HG03280 (cell line): ENCODE results near the gene TSHZ3.

ENCODE experiments used
- ATAC-seq: cut with Tn5 transposase; IDR thresholded peaks from one replicate; pipeline ENCODE4 v1.9.1; 2021; ENCODE audit warnings: mild to moderate bottlenecking, moderate library complexity; ENCODE audit not compliant: unreplicated experiment

Gene TSHZ3, protein sequence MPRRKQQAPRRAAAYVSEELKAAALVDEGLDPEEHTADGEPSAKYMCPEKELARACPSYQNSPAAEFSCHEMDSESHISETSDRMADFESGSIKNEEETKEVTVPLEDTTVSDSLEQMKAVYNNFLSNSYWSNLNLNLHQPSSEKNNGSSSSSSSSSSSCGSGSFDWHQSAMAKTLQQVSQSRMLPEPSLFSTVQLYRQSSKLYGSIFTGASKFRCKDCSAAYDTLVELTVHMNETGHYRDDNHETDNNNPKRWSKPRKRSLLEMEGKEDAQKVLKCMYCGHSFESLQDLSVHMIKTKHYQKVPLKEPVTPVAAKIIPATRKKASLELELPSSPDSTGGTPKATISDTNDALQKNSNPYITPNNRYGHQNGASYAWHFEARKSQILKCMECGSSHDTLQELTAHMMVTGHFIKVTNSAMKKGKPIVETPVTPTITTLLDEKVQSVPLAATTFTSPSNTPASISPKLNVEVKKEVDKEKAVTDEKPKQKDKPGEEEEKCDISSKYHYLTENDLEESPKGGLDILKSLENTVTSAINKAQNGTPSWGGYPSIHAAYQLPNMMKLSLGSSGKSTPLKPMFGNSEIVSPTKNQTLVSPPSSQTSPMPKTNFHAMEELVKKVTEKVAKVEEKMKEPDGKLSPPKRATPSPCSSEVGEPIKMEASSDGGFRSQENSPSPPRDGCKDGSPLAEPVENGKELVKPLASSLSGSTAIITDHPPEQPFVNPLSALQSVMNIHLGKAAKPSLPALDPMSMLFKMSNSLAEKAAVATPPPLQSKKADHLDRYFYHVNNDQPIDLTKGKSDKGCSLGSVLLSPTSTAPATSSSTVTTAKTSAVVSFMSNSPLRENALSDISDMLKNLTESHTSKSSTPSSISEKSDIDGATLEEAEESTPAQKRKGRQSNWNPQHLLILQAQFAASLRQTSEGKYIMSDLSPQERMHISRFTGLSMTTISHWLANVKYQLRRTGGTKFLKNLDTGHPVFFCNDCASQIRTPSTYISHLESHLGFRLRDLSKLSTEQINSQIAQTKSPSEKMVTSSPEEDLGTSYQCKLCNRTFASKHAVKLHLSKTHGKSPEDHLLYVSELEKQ

DNA sequence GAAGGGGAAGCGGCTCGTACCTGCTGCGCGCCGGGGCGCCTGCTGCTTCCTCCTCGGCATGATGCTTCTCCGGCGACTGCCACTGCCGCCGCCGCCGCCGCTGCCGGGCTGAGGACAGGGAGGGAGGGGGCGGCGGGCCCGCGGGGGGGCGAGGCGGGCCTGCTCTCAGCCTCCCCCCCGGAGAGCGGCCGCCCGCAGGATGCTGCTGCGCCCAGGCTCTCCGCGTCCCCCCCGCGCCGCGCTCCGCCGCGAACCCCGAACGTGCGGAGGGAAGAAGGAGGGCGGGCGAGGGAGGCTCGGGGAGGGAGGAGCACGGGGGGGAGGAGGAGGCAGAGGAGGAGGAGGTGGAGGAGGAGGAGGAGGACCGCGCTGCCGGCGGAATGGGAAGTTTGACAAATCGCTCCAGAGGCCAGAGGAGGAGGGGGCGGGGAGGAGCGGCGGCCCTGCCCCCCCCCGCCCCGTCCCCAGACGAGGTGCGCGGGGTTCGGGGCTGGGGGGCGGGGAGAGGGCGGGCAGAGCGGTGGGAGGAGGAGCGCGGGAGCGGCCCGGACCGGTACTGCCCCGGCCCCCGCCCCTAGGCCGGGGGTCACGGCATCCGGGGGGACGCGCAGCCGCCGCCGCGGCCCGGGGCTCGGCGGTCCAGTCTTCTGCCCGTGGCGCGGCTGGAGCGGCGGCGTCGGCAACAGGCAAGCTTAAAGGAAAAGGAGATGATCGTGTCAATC, at the start of gene TSHZ3:
Gene TSHZ3 (minus strand): TSS at position 277 of the 722 bp plus-strand sequence. CDS start 217 bp downstream, at position 60.
- no peak for ATAC-seq

DNA sequence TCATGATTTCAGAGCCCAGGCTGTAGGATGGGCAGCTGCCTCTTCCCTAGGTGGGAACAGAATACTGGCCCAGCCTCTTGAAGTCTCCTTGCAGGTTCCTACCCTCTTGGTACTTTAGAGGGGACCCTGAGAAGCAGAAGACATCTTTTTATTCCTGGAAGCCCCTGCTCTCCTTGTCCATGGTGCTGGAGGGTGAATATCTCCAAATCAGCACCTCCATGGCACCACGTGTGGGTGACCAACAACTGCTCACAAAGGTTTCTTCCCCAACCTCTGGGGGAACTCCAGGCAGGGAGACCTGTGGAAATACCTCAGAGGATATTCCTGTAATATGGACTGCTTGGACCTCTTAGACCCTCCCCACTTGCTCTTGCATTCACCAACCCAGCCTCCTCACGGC, 48.1 kb upstream of the TSHZ3 start:
- ATAC-seq = no peak

DNA sequence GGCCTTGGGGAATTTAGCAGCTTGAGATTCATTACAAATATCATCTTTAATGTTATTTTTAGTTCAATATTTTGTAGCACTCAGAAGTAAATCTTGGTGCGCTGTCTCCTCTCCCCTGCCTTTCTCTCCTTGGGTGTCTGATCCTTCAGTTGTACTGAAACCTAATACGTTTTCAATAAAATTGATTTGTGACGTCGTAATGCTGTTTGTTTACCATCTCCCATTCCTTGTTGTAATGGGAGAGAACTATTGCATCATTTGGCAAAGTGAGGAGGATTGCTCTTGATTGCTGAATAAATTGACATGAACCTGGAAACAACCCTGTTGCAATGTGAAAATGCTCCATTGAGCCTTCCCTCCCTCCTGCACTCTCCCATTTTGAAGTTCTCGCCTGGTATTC, 43.2 kb upstream of the TSHZ3 start:
- no peak for ATAC-seq

DNA sequence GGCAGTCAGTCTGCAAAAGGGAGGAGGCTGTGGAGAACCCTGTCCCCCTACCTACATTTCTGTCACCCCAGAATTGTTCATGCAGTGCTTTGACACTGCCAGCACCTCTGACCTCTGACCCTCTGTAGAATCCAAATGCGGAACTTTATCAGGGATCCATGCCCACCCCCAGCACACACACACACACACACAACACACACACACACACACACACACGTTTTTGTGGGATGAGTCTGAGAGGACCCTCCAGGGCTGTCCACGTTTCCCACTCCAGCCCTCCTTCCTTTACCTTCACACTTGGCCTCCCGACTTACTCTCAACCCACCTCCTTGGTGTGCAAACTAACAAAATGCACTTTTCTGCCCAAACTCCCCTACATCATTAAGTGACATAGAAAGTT, 42.3 kb upstream of the TSHZ3 start:
- ATAC-seq = no peak

DNA sequence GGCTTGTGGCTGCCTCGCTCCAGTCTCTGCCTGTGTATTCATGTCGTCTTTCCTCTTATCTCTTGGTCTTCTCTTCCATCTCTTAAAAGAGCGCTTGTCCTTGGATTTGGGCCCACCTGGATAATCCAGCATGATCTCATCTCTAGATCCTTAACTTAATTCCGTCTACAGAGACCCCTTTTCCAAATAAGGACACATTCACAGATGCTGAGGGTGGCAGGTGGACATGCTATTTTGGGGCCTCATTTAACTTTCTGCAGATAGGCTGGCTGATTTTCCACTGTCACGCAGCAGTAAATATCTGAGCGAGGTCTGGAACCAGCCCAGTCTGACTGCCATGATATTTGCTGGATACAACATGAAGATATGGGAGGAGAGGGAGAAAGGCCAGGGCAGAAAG, 41.5 kb upstream of the TSHZ3 start:
- ATAC-seq = no peak

DNA sequence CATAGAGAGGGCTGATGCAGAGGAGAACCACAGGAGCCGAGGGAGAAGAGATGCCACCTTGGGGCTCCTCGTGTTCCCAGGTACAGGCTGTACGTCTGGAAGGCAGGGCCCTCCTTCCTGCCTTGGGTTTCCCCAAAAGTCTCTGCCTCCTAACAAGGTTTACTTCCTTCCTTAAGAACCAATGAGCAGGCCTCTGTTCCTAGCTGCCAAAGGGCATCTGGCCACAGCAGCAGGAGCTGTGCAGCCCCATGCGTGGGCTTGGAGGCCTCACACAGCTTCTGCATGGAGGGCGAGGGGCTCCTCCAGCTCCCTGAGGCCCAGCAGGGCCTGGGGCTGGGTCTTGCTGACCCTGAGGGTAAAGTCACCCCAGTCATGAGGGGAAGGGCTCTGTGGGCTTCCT, 40.6 kb upstream of the TSHZ3 start:
- no peak for ATAC-seq

DNA sequence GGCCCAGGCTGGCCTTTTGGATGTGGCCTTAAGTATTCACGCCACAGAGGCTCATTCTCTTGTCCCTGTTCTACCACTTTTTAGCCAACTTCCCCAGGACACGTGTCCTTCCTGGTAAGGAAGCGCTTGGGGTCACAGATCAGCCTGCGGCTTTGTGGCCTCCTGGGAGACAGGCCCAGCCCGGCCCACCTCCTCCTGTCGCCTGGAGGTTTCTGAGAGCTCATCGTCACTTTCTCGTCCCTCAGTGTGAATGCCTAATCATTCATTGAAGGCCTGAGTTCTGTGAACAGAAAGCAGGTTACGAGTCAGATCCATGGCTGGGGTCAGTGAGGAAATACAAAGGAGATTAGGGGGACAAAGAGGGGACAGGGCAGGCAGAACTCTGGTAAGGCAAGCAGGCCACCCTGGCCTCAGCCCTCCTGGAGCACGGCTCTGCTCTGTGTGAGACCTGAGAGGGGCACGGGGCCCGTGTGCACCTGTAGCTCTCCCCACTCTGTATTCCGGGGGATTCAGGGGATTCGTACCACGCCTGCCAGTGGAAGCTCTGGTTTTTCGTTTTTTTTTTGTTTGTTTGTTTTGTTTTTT, 38.6 kb upstream of the TSHZ3 start:
- no peak for ATAC-seq

DNA sequence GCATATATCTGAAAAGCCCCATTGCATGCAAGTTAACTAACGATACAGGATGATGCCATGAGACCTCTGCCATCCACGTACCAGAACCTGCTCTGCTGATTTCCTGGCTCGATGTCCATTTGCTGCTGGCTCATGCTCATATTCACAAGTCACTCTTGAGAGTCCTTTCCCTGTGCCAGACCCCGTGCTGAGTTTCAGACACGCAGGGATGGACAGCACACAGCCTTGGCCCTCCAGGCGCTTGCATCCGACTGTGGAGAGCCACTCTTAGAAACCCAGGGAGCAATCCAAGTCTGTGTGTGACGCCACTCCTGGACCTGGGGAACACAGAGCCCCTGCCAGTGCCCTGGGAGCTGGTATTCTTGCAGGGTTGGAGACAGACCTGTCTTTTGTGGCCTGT, 37.6 kb upstream of the TSHZ3 start:
- ATAC-seq = no peak

DNA sequence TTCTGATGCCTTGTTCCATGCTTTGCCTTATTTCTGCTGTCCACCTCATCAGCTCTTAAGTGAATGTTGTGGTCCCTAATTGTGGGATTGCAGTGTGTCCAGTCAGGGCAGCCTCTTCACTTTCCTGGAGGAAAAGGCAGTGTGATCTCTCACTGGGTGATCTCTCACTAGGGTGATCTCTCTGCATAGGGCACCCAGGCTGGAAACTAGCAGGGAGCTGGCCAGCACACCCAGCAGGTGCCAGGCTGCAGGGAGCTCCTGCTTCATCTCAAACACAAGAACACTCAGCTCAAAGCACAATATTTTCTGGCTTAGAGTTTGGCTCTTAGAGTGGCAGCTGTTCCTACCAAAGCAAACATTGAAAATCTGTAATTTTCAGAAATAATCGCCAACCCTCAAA, 36.5 kb upstream of the TSHZ3 start:
- no peak for ATAC-seq

DNA sequence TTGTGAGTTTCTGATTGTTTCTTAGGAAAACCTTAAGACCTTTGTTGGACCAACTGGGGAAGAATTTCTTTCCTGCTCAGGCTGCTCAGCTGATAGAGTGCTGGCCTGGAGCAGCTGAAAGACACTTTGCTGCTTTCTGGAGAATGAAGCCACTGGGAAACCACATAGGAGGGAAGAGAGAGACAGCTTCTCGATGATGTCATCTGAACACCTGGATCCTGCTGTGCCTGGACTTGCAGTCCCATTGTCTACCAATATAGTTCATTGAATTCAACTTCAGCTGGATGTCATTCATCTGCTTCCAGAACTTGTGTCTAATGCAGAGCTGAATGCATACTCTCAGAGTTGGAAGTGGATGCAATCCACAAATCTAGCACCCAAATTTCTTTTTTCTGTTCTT, 34.3 kb upstream of the TSHZ3 start:
- ATAC-seq = no peak

DNA sequence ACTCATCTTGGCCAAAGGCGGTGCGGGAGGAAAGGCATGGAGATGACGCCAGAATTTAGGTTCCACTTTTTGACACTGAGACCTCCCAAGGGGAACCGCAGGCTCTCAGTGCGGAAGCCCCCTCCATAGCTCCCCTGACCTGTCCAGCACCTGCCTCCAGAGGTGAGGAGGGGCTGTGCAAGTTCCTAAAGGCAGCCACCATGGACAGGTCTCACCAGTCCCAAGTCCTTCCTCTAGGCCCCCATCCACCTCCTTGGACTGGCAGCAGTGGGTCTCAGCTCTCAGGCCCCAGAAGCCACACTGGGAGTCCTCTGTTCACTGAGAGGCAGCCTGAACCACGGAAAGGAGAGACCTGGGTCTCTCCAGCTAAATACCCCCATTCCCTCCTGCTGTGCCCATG, 31.6 kb upstream of the TSHZ3 start:
- no peak for ATAC-seq

DNA sequence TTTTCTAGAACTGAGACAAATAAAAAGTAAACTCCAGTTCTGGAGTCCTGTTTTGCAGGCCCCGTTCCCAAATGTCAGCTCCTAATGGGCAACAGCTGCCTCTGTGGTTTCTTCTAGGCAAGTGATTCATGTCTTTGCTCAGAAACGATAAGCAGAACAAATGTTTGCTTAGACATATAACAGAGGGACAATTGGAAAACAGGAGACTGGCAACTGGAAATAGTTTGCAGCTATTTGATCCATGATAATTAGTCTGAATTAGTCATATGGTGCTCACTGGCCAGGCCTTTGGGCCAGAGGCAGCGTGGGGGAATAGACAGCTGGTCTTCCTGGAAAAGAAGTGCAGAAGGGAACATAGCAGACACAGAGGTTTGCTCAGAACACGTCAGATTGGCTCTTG, 29.2 kb upstream of the TSHZ3 start:
- no peak for ATAC-seq

DNA sequence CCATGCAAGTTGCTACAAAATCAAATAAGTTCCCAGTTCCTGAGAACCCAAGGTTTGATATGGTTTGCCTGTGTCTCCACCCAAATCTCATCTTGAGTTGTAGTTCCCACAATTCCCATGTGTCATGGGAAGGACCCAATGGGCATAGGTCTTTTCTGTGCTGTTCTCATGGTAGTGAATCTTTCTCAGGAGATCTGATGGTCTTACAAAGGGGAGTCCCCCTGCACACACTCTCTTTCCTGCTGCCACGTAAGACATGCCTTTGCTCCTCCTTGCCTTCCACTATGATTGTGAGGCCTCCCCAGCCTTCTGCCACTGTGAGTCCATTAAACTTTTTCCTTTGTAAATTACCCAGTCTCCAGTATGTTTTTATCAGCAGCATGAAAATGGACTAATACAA, 28.5 kb upstream of the TSHZ3 start:
- ATAC-seq = no peak

DNA sequence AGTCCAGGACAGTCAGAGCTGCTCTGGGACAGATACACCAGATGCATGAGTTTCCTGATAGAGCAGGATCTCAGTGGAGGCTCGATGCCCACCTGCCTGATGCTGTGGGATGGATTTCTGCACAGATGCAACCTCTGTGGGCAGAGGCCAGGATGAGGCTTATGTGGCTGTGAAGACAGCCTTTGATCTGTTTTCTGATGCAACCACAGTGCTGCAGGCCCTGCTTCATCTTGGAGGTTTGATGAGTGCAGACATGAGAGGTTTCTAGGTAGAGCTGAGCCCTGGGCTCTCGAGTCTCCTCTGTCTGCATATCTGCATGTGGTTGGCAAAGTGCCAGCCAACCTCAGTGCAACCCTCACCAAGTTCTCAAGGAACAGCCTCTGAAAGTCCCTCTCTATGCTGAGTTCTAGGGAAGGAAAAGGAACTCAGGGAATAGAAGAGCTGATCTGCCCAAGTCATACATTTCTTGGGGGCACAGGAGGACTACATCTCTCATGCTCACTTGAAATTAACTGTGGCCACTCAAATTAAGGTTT, 23.1 kb upstream of the TSHZ3 start:
- ATAC-seq = no peak

DNA sequence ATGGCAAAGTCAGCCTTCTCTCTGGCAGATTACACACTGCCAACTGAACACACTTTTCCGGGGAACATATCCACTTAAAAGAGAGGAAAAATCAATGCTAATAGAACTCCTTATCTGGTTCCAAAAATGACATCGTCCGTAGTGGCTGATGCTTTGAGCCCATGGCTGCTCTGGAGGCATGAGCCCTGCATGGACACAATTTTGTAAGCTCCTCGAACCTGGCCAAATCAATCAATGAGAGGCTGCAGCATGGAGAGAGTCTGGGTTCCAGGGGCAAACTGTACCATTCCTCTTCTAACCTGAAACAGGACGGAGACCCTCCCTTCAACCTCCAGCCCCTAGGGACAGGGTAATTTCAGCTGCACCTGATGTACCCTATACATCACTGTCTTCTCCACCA, 21.0 kb upstream of the TSHZ3 start:
- no peak for ATAC-seq

DNA sequence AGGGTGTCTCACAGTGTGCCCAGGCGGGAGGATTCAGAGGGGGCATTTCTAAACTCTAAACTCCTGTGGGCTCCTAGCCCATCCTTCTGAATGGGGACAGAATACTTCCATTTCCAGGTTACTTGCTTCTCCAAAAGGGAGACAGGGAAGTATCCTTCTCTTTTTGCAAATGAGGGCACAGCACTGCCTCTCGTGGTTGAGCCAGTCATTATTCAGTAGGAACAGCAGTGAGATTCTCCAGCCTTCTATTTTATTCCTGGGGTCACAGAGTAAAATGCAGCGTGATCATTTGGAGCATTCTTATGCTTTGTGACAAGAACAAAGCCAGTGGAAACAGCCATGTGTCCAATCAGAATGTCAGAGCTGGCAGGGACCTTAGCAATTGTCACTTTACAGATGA, 15.7 kb upstream of the TSHZ3 start:
- no peak for ATAC-seq

DNA sequence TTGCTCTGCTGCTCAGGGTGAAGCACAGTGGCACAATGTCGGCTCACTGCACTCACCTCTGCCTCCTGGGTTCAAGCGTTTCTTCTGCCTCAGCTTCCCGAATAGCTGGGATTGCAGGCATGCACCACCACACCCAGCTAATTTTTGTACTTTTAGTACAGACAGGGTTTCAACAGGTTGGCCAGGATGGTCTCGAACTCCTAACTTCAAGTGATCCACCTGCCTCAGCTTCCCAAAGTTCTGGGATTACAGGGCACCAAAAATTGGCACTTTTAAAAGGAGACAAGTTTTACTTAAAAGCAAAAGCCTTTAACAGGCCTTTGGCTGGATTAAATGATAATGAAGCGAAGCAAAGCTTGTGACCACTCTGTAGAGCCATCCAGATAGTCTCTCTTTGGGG, 12.5 kb upstream of the TSHZ3 start:
- ATAC-seq = no peak

DNA sequence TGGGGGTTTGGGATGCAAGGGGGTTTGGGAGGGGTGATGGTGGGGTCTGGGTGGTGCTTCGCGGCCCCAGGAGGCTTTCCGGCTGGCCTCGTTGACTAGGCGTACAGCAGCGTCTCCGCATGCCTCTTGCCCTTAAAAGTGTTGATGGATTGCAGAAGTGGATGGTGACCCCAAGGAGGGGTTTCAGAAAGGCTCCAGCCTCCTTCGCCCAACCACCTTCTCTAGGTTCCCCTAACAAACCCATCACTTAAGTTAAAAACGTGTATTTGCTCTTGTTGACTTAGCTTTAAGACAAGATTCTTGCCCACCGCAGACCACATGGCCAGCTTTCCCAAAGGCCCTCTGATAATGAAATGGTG, 8.1 kb upstream of the TSHZ3 start:
- ATAC-seq = no peak

DNA sequence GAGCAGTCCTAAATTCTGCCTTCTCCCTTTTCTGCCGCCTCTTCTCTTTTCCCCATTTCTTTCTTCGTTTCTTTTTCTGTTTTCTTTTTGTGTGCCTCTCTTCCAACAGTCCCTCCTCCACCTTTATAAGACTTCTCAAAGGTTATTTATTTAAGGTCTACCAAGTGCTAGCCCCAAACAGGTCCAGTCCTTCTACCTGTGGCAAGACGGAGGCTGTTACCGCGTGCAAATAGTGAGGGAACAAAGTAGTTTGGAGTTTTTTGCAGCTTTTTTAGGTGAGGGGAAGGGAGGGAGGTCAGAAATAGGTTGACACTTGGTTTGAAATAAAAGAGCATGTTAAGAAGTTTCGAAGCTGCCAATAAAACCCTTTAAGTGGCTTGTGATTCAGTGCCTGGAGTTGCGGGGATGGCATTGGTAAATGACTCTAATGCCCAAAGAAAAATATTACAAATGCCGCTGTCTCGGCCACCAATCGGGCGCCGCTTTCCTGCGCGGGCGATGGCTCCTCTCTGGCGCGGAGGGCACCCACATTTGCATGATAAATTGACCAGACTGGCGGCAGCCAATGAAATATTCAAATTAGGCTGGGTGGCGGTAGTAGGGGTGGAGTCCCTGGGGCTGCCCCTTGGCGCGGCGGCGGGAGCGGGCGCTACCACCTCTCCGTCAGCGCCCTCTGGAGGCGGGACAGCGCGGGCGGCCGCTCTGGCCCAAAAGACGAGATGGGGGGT, 7.5 kb upstream of the TSHZ3 start:
- no peak for ATAC-seq
